ENCODE measurements around the gene USP20.

DNA sequence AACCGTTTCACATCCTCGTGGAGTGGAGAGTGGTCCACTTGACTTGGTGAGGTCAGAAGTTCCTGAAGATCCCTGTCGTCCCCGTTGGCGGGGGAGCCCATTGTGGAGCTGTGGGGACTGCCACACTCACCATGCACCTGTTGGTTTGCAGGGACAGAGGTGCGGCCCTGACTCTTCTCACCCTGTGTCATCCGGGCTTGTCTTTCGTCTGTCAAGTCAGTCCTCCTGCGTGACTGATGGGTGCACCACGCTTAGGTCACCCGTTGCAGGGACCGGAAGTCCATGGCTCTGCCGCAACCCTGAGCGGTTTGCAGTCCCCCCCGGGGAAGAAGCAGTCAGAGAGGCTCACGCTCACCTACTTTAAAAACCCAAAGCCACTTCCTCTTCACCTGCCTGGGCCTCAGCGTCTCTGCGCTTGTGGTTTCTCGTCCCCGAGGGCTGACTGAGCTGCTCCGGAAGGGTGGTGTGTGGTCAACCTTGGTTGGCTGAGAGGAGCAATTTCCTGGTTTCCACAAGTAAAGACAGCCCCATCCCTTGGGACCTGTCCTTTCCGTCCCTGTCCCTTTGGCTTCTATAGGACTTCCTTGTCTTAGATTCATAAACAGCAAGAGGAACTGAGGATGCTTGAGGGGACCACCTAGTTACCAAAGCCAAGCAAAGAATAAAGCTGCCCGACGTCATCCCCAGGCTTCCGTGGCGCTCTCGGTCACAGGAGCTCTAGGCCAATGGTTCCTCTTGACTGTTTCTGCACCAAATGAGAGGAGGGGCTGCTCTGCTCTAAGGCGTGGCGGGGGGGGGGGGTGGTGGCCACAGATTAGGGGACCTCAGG, 53.2 kb downstream of the USP20 start:
- TF ChIP-seq CTCF (IDR thresholded peaks at IDR 0.05) (peak in 1 of 6 experiments; percentile 0), POLR2A (IDR thresholded peaks at IDR 0.05) (peak in 1 of 2 donors; percentile 28)

All from Peyer's patch (tissue), 4 donors.